HepG2 (cell line): ENCODE measurements around the gene TMEM74B.

Experiments
- CREM ChIP-seq, 2 experiments: sonication (generic) in 1 of 2; formaldehyde crosslinking in 1 of 2; IDR thresholded peaks; 2 replicates each; pipeline versions ENCODE4 v1.4.0 to v1.6.1; 2016 to 2020; ENCODE audit warnings: antibody characterized with exemption in 1 of 2, mild to moderate bottlenecking in 1 of 2, missing genetic modification reagents in 1 of 2
- EP300 ChIP-seq, 3 experiments: sonication (generic) in 1 of 3; formaldehyde crosslinking in 1 of 3; IDR thresholded peaks; 2 replicates each; pipeline versions ENCODE4 v1.5.1 to v1.6.1; 2011 to 2020; ENCODE audit warnings: low read depth in 2 of 3, low read length in 2 of 3, borderline replicate concordance in 1 of 3, improper control_type of control experiment in 1 of 3, mild to moderate bottlenecking in 1 of 3, missing genetic modification reagents in 1 of 3, moderate library complexity in 1 of 3
- ESRRA ChIP-seq: sonication (generic); formaldehyde crosslinking; IDR thresholded peaks from 2 replicates; pipeline ENCODE4 v1.5.1; 2020; ENCODE audit warnings: mild to moderate bottlenecking, low read depth, missing genetic modification reagents
- JDP2 ChIP-seq: sonication (generic); formaldehyde crosslinking; IDR thresholded peaks from 2 replicates; pipeline ENCODE4 v1.8.1; 2022; ENCODE audit warnings: missing genetic modification reagents, borderline replicate concordance
- NFE2L2 ChIP-seq: fragments of 150-350 bp; IDR thresholded peaks from 2 replicates; pipeline ENCODE4 v1.6.1; 2014; ENCODE audit warnings: low read length
- NR2C2 ChIP-seq: sonication (generic); formaldehyde crosslinking; IDR thresholded peaks from 2 replicates; pipeline ENCODE4 v1.4.0; 2020; ENCODE audit warnings: missing genetic modification reagents, mild to moderate bottlenecking, moderate library complexity, borderline replicate concordance
- POLR2A ChIP-seq, 2 experiments: IDR thresholded peaks; 2 replicates each; pipeline ENCODE4 v1.6.1; 2011; ENCODE audit warnings: low read depth in 2 of 2, low read length in 2 of 2, mild to moderate bottlenecking in 1 of 2, moderate library complexity in 1 of 2; ENCODE audit not compliant: insufficient read depth in 1 of 2
- RAD21 ChIP-seq: fragments of 450-650 bp; formaldehyde crosslinking; IDR thresholded peaks from 2 replicates; pipeline ENCODE4 v1.5.0; 2020; ENCODE audit warnings: mild to moderate bottlenecking
- ZNF839 ChIP-seq: sonication (generic); formaldehyde crosslinking; IDR thresholded peaks from 2 replicates; pipeline ENCODE4 v1.4.0; 2020; ENCODE audit warnings: missing genetic modification reagents, mild to moderate bottlenecking, borderline replicate concordance
- TF ChIP-seq, protein P1 (sequence below): sonication (generic); formaldehyde crosslinking; IDR thresholded peaks from 2 replicates; pipeline ENCODE4 v1.5.0; 2020; ENCODE audit warnings: mild to moderate bottlenecking, missing genetic modification reagents, moderate library complexity
- TF ChIP-seq, protein P2 (sequence below): sonication (generic); formaldehyde crosslinking; IDR thresholded peaks from 2 replicates; pipeline ENCODE4 v1.4.0; 2020; ENCODE audit warnings: low read depth, missing genetic modification reagents

DNA sequence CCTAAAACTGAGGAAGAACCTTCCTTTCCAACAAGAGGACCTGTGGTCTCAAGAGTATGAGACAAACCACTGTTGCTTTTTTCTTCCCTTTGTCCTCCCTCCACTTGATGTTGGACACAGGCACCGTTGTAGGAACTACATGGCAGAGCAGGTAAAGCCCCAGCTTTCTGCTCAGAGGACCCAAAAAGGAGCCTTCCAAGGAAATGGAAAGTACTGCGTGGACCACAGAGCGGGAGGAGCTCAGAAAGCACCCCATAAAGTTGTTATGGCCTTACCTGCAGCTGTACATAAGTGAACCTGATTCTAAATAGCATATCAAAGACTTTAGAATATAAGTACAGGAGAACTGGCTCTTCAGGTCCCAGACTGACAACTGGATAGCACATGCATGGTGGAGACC is 29.4 kb downstream of the TMEM74B start:
- TF ChIP-seq EP300 (IDR thresholded peaks at IDR 0.05; ENCODE audit: low read depth in 2 of 2, low read length in 2 of 2) (no peak), EP300 (CRISPR knock-in tag; IDR thresholded peaks at IDR 0.05; ENCODE audit: borderline replicate concordance) (no peak), ZNF839 (CRISPR knock-in tag) (no peak), JDP2 (CRISPR knock-in tag) (no peak), RAD21 (CRISPR knock-in tag) (no peak), NR2C2 (CRISPR knock-in tag) (no peak), CREM (IDR thresholded peaks at IDR 0.05) (no peak), CREM (CRISPR knock-in tag; IDR thresholded peaks at IDR 0.05) (no peak), POLR2A (IDR thresholded peaks at IDR 0.05; ENCODE audit: insufficient read depth in 1 of 2, low read depth in 2 of 2, low read length in 2 of 2) (no peak), ESRRA (CRISPR knock-in tag) (no peak), NFE2L2 (no peak)
- TF ChIP-seq, protein P1, sequence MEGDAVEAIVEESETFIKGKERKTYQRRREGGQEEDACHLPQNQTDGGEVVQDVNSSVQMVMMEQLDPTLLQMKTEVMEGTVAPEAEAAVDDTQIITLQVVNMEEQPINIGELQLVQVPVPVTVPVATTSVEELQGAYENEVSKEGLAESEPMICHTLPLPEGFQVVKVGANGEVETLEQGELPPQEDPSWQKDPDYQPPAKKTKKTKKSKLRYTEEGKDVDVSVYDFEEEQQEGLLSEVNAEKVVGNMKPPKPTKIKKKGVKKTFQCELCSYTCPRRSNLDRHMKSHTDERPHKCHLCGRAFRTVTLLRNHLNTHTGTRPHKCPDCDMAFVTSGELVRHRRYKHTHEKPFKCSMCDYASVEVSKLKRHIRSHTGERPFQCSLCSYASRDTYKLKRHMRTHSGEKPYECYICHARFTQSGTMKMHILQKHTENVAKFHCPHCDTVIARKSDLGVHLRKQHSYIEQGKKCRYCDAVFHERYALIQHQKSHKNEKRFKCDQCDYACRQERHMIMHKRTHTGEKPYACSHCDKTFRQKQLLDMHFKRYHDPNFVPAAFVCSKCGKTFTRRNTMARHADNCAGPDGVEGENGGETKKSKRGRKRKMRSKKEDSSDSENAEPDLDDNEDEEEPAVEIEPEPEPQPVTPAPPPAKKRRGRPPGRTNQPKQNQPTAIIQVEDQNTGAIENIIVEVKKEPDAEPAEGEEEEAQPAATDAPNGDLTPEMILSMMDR (CRISPR knock-in tag), result no peak
- TF ChIP-seq, protein P2, sequence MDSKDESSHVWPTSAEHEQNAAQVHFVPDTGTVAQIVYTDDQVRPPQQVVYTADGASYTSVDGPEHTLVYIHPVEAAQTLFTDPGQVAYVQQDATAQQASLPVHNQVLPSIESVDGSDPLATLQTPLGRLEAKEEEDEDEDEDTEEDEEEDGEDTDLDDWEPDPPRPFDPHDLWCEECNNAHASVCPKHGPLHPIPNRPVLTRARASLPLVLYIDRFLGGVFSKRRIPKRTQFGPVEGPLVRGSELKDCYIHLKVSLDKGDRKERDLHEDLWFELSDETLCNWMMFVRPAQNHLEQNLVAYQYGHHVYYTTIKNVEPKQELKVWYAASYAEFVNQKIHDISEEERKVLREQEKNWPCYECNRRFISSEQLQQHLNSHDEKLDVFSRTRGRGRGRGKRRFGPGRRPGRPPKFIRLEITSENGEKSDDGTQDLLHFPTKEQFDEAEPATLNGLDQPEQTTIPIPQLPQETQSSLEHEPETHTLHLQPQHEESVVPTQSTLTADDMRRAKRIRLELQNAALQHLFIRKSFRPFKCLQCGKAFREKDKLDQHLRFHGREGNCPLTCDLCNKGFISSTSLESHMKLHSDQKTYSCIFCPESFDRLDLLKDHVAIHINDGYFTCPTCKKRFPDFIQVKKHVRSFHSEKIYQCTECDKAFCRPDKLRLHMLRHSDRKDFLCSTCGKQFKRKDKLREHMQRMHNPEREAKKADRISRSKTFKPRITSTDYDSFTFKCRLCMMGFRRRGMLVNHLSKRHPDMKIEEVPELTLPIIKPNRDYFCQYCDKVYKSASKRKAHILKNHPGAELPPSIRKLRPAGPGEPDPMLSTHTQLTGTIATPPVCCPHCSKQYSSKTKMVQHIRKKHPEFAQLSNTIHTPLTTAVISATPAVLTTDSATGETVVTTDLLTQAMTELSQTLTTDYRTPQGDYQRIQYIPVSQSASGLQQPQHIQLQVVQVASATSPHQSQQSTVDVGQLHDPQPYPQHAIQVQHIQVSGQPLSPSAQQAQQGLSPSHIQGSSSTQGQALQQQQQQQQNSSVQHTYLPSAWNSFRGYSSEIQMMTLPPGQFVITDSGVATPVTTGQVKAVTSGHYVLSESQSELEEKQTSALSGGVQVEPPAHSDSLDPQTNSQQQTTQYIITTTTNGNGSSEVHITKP (CRISPR knock-in tag), result no peak
